Right atrium auricular region (tissue), 2 donors: ENCODE measurements around the gene CFAP299. TPM values are rescaled to one million over a fixed set of nuclear protein-coding genes. Genes with fewer than 3 reads are reported as not detected.
"Not testable (repeated sequence)": the region's sequence is repeated elsewhere in the genome, so short reads cannot be mapped to it uniquely, and the experiment has no call there.

Source experiments
- DNase-seq: peaks from one replicate; pipeline ENCODE4 v3.0.0-alpha.2; 2019; ENCODE audit warnings: low spot score
- H3K27ac ChIP-seq, 2 donors: fragments of 200-600 bp; sonication (generic); 1 replicate in 1 of 2; 2 replicates in 1 of 2; pipeline ENCODE4 v1.5.1; 2016 to 2019
- H3K27me3 ChIP-seq, 2 donors: fragments of 200-600 bp; sonication (generic); one replicate each; pipeline versions ENCODE4 v1.5.1 to v1.6.0; 2017 to 2019
- H3K36me3 ChIP-seq: fragments of 200-600 bp; sonication (generic); one replicate; pipeline ENCODE4 v1.5.1; 2016
- H3K4me1 ChIP-seq, 2 donors: fragments of 200-600 bp; sonication (generic); one replicate each; pipeline versions ENCODE4 v1.5.1 to v1.6.0; 2017 to 2019
- H3K4me3 ChIP-seq, 2 donors: fragments of 200-600 bp; sonication (generic); 1 replicate in 1 of 2; 2 replicates in 1 of 2; pipeline ENCODE4 v1.5.1; 2017 to 2019; ENCODE audit warnings: mild to moderate bottlenecking in 1 of 2, moderate library complexity in 1 of 2
- H3K9me3 ChIP-seq, 2 donors: fragments of 200-600 bp; sonication (generic); one replicate each; pipeline ENCODE4 v1.5.1; 2019
- total RNA-seq, 2 donors: library from RNA; depleted of rRNA; stranded (reverse); fragments of >200 nt; gene quantifications; one replicate each; pipeline ENCODE4 v1.1.0, GENCODE V29; 2016
- TF ChIP-seq, protein P1 (sequence below), 2 donors: fragments of 200-600 bp; sonication (generic); IDR thresholded peaks; one replicate each; pipeline ENCODE4 v1.5.1; 2019; ENCODE audit warnings: antibody characterized with exemption in 2 of 2

CFAP299 gene
- total RNA-seq, 2 donors from 2014 or later, result not detected

DNA sequence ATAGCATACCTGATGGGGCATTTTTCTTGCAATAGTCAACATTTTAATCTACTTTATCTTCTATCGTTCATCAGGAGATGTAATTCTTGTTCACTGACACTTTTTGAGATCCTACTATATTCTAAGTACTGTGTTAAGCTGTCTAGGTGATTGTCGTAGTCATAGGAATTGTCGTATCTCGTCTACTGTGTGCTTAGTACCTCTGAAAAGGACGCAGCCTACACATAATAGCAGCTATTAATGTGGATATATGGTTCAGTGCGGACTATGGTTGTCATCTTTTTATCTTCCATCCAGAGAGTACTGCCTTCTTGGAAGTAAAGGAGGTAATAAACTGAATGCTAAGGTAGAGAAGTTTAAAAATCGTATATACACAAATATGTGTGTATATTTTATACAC, 21.9 kb upstream of the CFAP299 start:
- TF ChIP-seq, protein P1, sequence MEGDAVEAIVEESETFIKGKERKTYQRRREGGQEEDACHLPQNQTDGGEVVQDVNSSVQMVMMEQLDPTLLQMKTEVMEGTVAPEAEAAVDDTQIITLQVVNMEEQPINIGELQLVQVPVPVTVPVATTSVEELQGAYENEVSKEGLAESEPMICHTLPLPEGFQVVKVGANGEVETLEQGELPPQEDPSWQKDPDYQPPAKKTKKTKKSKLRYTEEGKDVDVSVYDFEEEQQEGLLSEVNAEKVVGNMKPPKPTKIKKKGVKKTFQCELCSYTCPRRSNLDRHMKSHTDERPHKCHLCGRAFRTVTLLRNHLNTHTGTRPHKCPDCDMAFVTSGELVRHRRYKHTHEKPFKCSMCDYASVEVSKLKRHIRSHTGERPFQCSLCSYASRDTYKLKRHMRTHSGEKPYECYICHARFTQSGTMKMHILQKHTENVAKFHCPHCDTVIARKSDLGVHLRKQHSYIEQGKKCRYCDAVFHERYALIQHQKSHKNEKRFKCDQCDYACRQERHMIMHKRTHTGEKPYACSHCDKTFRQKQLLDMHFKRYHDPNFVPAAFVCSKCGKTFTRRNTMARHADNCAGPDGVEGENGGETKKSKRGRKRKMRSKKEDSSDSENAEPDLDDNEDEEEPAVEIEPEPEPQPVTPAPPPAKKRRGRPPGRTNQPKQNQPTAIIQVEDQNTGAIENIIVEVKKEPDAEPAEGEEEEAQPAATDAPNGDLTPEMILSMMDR (IDR thresholded peaks at IDR 0.05), result no peak
- Histone ChIP-seq H3K4me1 (no peaks in the 10 kb centered on the region), H3K36me3 (no peaks in the 10 kb centered on the region)

GRCh38 chr4:80315848-80316247, 19.7 kb upstream of the CFAP299 start:
- not testable (repeated sequence) for H3K4me3 ChIP-seq, DNase-seq, H3K9me3 ChIP-seq, H3K36me3 ChIP-seq, H3K27ac ChIP-seq, H3K4me1 ChIP-seq, H3K27me3 ChIP-seq

More for the DNA sequence above, 21.9 kb upstream of the CFAP299 start:
- no peak for DNase-seq
- no peak overlapping the region for H3K27ac ChIP-seq
- no peaks in the 10 kb centered on the region for H3K9me3 ChIP-seq
- no peak overlapping the region for H3K4me3 ChIP-seq
- H3K27me3 ChIP-seq, result no peaks in the 10 kb centered on the region

DNA sequence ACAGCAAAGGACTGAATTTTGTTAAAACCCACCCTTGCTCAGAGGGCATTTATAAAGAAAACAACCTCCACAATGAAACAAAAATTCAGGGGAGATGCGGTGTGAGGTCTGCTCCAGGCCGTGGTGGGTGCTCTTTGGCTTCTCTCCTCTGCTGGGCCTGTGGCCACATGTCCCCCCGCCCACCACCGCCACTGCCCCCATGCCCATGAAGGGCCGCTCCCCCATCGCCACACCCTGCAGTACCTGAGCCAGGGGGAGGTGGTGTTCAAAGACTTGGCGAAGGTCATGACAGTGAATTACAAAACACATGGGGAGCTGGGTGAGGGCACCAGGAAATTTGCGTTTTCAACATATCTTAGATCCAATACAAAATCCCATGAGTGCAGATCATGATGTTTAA, 14.2 kb upstream of the CFAP299 start:
- Histone ChIP-seq H3K4me1 (peaks cover 0 to 6% of the 10 kb centered on the region in 2 donors), H3K27ac (no peak overlapping the region), H3K9me3 (no peaks in the 10 kb centered on the region), H3K36me3 (no peaks in the 10 kb centered on the region), H3K4me3 (no peak overlapping the region), H3K27me3 (no peaks in the 10 kb centered on the region)
- DNase-seq, result no peak
- TF ChIP-seq, protein P1 (IDR thresholded peaks at IDR 0.05), result no peak

GRCh38 chr4:80321776-80322175, 13.8 kb upstream of the CFAP299 start:
- H3K4me3 ChIP-seq, result no peak overlapping the region
- TF ChIP-seq, protein P1 (IDR thresholded peaks at IDR 0.05), result no peak
- no peak overlapping the region for H3K27ac ChIP-seq
- no peaks in the 10 kb centered on the region for H3K9me3 ChIP-seq
- peaks cover 0 to 6% of the 10 kb centered on the region in 2 donors for H3K4me1 ChIP-seq
- no peaks in the 10 kb centered on the region for H3K27me3 ChIP-seq
- no peak for DNase-seq
- H3K36me3 ChIP-seq, result no peaks in the 10 kb centered on the region

DNA sequence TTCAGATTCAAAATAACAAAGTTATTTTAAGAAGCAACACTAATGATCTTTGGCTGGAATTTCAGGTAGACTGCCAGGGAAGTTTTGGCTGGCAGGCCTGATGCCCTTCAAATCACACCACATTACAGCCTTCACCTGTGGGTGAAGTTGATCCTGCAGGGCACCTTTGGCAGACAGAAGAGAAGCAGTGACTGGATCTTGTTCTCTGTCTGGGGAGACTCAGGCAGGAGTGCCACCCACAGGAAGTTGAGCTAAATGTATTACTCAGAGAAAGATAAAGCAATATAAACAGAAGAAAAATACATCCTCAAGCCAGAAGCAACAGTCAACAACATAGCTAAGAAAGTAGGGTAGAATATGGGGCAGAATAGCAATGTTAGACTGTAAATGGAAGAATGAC, 12.8 kb upstream of the CFAP299 start:
- Histone ChIP-seq H3K9me3 (no peaks in the 10 kb centered on the region), H3K4me3 (no peak overlapping the region), H3K27ac (no peak overlapping the region), H3K4me1 (peaks cover 0 to 6% of the 10 kb centered on the region in 2 donors), H3K27me3 (no peaks in the 10 kb centered on the region), H3K36me3 (no peaks in the 10 kb centered on the region)
- TF ChIP-seq, protein P1 (IDR thresholded peaks at IDR 0.05), result no peak
- DNase-seq, result no peak

- Histone ChIP-seq H3K4me3 (no peak overlapping the region), H3K9me3 (no peaks in the 10 kb centered on the region), H3K27ac (no peak overlapping the region), H3K4me1 (peaks cover 0 to 6% of the 10 kb centered on the region in 2 donors), H3K36me3 (no peaks in the 10 kb centered on the region), H3K27me3 (no peaks in the 10 kb centered on the region)
- no peak for DNase-seq
- TF ChIP-seq, protein P1 (IDR thresholded peaks at IDR 0.05), result no peak
Observed at GRCh38 chr4:80324171-80324570, 11.4 kb upstream of the CFAP299 start.
